ENCODE measurements around the gene DRD1. TPM values are rescaled to one million over a fixed set of nuclear protein-coding genes. Genes with fewer than 3 reads are reported as not detected.

Gene DRD1
- total and polyA plus RNA-seq, 2 of the 4 experiments (the other 2 are of a cell fraction): 0.18 to 0.19 TPM

GRCh38 chr5:175390352-175391083, 53.5 kb downstream of the DRD1 start:
- no peaks in the 10 kb centered on the region for H3K4me1 ChIP-seq (ENCODE audit: control insufficient read depth, insufficient read depth, low read length)
- no peak overlapping the region for H2AK9ac ChIP-seq (replicated peaks; ENCODE audit: low read depth, low read length, poor library complexity)
- no peak overlapping the region for H4K8ac ChIP-seq (ENCODE audit: low read depth in 2 of 2, low read length in 2 of 2)
- H4K20me1 ChIP-seq (ENCODE audit: insufficient read depth, low read length): no peaks in the 10 kb centered on the region
- no peak overlapping the region for H2AK5ac ChIP-seq (ENCODE audit: low read depth, low read length)
- no peak overlapping the region for H3K56ac ChIP-seq (ENCODE audit: extremely low read depth, insufficient read depth, low read length)
- 81% methylated on average over 2 of the region's 4 CpGs; no CpG with 5 or more reads in 1 of the 2 experiments for WGBS, 2 experiments (ENCODE audit: extremely low coverage in 2 of 2, insufficient read length in 1 of 2)
- no peak overlapping the region for H3K14ac ChIP-seq (replicated peaks; ENCODE audit: low read depth, low read length)
- no peak for DNase-seq
- no peak overlapping the region for H3K27ac ChIP-seq (ENCODE audit: insufficient read depth, low read length)
- no peak overlapping the region for H3K23ac ChIP-seq (ENCODE audit: low read depth, low read length)
- H3K9me3 ChIP-seq (ENCODE audit: control insufficient read depth, insufficient read depth, low read length): no peaks in the 10 kb centered on the region
- H3K36me3 ChIP-seq (ENCODE audit: control insufficient read depth, insufficient read depth, low read length): no peaks in the 10 kb centered on the region
- H3K9ac ChIP-seq (ENCODE audit: low read depth, low read length): no peak overlapping the region
- H2BK15ac ChIP-seq (ENCODE audit: low read depth, low read length): no peak overlapping the region
- dilution Hi-C loops (cut with HindIII; ENCODE audit: low sequenced_read_pairs, unreplicated experiment) (no loop called here), in situ Hi-C loops (cut with MboI; ENCODE audit: low sequenced_read_pairs) (no loop called here), intact Hi-C loops (cut with micrococcal nuclease) (no loop called here)
- no peaks in the 10 kb centered on the region; the same call in 1 of the 2 replicates for H3K9me1 ChIP-seq (ENCODE audit: insufficient read depth, low read length)
- no peak overlapping the region for H4K5ac ChIP-seq (ENCODE audit: low read depth, low read length)
- no peak overlapping the region for H2BK120ac ChIP-seq (ENCODE audit: low read depth, low read length)
- POLR2A ChIA-PET (ENCODE audit: unreplicated experiment): no interaction called here
- no peak overlapping the region for H3K4me3 ChIP-seq (ENCODE audit: insufficient read depth, low read depth, low read length)
- H3K27me3 ChIP-seq (ENCODE audit: control insufficient read depth, insufficient read depth, low read length): no peaks in the 10 kb centered on the region; the same call in none of the 2 replicates
- H2BK20ac ChIP-seq (ENCODE audit: low read depth, low read length): no peak overlapping the region
- TF ChIP-seq RAD21 (IDR thresholded peaks at IDR 0.05; ENCODE audit: low read length) (no peak), CEBPB (IDR thresholded peaks at IDR 0.05; ENCODE audit: low read depth, low read length) (no peak), MAZ (IDR thresholded peaks at IDR 0.05; ENCODE audit: borderline replicate concordance, low read depth, low read length) (no peak), CHD1 (IDR thresholded peaks at IDR 0.05; ENCODE audit: low read depth, low read length) (no peak), MAFK (IDR thresholded peaks at IDR 0.05; ENCODE audit: low read depth, low read length) (no peak), MXI1 (IDR thresholded peaks at IDR 0.05; ENCODE audit: borderline replicate concordance, low read depth, low read length) (no peak), RFX5 (IDR thresholded peaks at IDR 0.05; ENCODE audit: low read depth, low read length) (no peak), USF2 (IDR thresholded peaks at IDR 0.05; ENCODE audit: low read depth, low read length) (no peak), CTCF (conservative IDR thresholded peaks at IDR 0.05; ENCODE audit: low read depth, low read length) (no peak), RCOR1 (IDR thresholded peaks at IDR 0.05; ENCODE audit: insufficient replicate concordance, low read length) (no peak), NFE2L2 (IDR thresholded peaks at IDR 0.05; ENCODE audit: low read depth, low read length) (no peak), FOS (IDR thresholded peaks at IDR 0.05; ENCODE audit: low read depth, low read length) (no peak), SMC3 (IDR thresholded peaks at IDR 0.05; ENCODE audit: low read depth, low read length) (no peak), ELK1 (IDR thresholded peaks at IDR 0.05; ENCODE audit: borderline replicate concordance, low read depth, low read length) (no peak), BHLHE40 (IDR thresholded peaks at IDR 0.05; ENCODE audit: low read depth, low read length) (no peak), POLR2A (IDR thresholded peaks at IDR 0.05; ENCODE audit: low read depth, low read length) (no peak)
- no peak overlapping the region for H3K4ac ChIP-seq (ENCODE audit: low read depth, low read length)
- ATAC-seq (ENCODE audit: low read depth): no peak
- no peak overlapping the region for H4K91ac ChIP-seq (ENCODE audit: insufficient read depth, low read depth, low read length)
- H3K4me2 ChIP-seq (ENCODE audit: low read depth, low read length): no peak overlapping the region
- no peak overlapping the region for H2AFZ ChIP-seq (replicated peaks; ENCODE audit: low read length, poor library complexity)
- no peaks in the 10 kb centered on the region for H3K79me1 ChIP-seq (ENCODE audit: low read depth in 1 of 2, low read length in 2 of 2)
- no TSS peak for BruUV-seq (replicated peaks)
- no peak overlapping the region for H3K18ac ChIP-seq (ENCODE audit: low read depth, low read length)
- CTCF ChIA-PET: no interaction called here
- H2BK5ac ChIP-seq (ENCODE audit: low read depth, low read length, poor library complexity, severe bottlenecking): no peak overlapping the region

All from IMR-90 (cell line).